Middle frontal gyrus (tissue), 1 donor: ENCODE results near the gene TTF2.
"Not testable (repeated sequence)": the region's sequence is repeated elsewhere in the genome, so short reads cannot be mapped to it uniquely, and the experiment has no call there.

Experiments used
- DNase-seq: peaks from one replicate; pipeline ENCODE4 v3.0.0-alpha.2; 2015; ENCODE audit warnings: low spot score; ENCODE audit errors: extremely low spot score

The TTF2 gene

GRCh38 chr1:117119144-117119543 is 59.0 kb downstream of the TTF2 start:
- not testable (repeated sequence) for DNase-seq

- no peak for DNase-seq
Measured at GRCh38 chr1:117120774-117121588, 60.9 kb downstream of the TTF2 start.

DNA sequence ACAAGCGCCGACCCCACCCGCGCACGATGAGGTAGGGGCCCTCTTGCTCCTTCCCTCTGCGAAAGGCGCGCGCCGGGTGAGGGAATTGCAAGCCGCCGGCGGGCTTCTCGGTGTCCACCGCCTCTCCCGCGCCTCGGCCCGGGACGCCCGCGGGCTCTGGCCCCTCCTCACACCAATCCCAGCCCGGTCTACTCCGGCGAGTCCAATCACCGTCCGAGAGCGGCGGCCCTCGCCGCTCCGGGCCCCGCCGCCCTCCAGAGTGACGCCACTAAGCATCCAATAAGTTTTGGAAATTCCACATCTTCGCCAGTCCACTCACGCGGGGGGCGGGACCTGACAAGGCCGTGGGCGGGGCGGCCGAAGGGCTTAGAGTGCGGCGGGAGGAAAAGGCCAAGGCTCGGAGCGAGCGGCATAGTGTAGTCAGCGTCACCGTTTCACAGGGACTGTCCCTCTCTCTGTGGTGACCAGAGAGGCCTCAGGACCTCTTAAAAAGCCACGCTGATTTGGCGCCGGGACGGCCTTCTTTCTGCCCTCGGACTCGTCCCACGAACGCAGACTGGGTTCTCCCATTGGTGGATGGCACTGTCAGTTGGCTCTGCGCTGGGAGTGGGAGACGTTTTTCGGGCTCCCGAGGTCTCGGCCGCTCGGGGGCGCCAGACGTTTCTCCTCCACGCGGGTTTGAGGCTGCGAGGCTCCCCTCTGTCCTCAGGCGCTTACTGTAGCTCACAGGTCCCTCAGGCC is 61.6 kb downstream of the TTF2 start, which contains the start of gene TRIM45:
Gene TRIM45, minus strand, starts transcription at position 161 of the 741 bp plus-strand sequence. CDS start 548 bp downstream, outside the sequence.
- peak; percentile 94 for DNase-seq

- DNase-seq, result no peak
Measured at GRCh38 chr1:117122330-117123025, 62.4 kb downstream of the TTF2 start.

DNA sequence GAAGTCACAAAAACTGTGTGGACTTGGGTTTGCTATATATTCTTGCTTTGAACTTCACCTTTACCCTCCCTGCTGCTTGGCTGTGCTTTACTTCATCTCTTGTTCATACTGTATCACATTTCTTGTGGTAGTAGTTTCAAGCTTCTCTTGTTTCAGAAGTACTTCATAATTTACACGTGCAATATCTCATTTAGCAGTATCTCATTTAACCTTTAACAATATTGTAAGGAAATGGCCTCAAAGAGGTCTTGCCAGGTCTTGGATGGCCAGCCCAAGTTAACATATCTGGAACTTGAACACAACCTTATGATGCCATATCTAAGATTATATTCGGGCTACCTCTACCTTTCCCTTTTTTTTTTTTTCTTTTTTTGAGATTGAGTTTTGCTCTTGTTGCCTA is 63.1 kb downstream of the TTF2 start:
- DNase-seq, result no peak

GRCh38 chr1:117124661-117125060 is 64.5 kb downstream of the TTF2 start:
- no peak for DNase-seq

DNA sequence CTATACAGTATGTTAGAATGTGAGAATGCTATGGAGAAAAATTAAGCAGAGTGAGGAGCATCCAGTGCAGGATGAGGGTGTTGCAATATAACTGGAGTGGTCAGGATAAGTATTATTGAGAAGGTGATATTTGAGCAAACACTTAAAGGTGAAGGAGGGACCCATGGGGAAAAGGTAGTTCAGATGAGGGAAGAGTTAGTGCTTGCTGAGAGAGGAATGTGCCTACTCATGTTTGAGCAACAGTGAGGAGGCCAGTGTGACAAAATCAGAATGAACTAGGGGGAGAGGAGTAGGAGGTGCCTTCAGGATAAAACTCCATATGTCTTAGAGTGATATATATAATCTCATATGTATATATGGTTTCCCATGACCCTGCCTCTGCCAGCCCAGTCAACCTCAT is 67.7 kb downstream of the TTF2 start:
- DNase-seq, result no peak

- peak; percentile 37 for DNase-seq
Measured at GRCh38 chr1:117128323-117129079, 68.4 kb downstream of the TTF2 start.

DNA sequence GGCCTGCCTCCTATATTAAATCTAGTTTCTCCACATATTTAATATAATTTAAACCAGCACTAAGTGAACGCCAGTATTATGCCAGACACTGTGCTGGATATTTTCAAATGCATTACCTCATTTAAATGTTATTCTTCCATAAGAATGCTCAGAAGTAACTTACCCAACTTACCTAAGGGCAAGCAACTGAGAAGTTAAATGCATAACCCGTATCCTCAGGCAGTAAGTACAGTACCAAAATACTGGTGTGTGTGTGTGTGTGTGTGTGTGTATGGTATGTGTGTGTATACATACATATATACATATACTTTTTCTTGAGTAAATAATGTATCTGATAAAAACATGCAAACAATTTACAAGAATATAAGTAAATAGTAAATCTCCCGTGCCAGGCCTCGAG is 70.4 kb downstream of the TTF2 start:
- DNase-seq, result no peak

- DNase-seq, result no peak
Measured at GRCh38 chr1:117135329-117135728, 75.2 kb downstream of the TTF2 start.

GRCh38 chr1:117136749-117137148 is 76.6 kb downstream of the TTF2 start:
- no peak for DNase-seq

DNA sequence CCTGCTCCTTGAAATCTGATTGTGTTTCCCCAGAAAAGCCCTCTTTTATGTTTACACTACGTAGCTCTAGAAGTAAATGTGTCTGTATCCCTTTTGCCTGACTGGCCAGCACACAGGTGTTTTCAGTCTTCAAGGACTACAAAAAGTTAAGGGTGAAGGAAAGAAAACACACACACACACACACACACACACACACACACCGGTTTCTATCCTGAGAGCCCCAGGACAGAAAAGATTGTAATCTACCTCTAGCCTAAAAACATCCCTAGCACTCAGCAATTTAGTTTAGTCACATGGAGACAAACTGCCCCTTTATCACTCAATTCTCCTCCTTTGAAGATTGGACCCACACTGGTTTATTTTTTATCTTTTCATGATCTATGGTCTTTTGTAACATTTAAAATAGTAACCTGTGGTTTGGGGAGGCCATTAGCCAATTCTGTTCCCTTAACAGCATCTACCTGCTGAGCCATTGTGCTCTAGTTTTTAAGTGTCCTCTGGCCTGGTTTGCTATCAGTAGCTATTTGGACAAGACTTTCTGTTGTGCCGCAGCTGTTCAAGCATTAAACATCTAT is 77.2 kb downstream of the TTF2 start:
- no peak for DNase-seq

- DNase-seq, result no peak
Measured at GRCh38 chr1:117138106-117138505, 78.0 kb downstream of the TTF2 start.

DNA sequence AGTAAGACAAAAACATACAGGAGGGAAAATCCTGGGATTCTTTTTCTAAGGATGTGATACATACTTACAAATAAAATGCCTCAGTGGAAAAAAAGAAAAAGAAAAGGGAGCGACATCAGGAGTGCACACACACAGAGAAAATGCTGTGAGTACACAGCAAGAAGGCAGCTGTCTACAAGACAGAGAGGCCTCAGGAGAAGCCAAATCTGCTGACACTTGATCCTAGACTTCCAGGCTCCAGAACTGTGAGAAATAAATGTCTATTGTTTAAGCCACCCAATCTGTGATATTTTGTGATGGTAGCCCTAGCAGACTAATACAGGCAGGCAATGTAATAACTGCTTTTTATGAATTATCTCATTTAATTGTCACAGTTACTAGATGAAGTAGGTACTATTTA is 78.4 kb downstream of the TTF2 start:
- no peak for DNase-seq

- no peak for DNase-seq
Measured at GRCh38 chr1:117142200-117142599, 82.1 kb downstream of the TTF2 start.

DNA sequence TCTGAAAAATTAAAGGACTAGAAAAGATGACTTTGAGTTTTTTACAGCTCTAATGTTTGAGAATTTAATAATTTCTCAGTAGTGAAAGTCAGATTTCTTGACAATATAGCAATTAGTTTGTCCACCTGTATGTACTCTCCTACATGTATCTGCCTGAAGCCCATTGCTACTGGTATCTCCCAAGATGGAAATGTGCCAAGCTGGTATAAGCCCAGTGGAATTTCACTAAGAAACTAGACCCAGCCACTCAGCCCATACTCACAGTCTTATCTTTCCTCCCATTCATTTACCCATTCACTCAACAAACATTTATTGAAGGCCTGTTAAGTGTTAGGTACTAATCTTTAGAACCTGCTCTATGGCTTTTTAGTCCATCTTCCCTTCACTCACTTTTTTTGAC is 83.0 kb downstream of the TTF2 start:
- no peak for DNase-seq

DNA sequence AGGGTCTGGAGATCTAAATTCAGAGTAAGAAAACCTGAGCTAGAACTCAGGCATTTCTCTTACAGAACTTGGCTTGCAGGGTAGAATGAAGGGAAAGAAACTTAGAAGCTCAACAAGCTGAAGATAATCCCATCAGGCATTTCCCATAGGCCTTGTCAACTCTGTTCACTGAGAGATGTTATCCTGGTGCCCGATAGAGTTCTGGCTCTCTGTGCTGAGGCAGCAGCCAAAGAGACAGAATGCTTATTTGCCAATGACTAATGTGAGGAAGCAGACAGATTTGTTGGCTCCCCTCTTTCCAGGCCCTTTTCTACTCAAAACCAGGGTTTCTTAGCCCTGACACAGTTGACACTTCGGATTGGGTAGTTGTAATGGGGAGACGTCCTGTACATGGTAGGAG is 83.7 kb downstream of the TTF2 start:
- no peak for DNase-seq

GRCh38 chr1:117146072-117146471 is 85.9 kb downstream of the TTF2 start:
- no peak for DNase-seq

DNA sequence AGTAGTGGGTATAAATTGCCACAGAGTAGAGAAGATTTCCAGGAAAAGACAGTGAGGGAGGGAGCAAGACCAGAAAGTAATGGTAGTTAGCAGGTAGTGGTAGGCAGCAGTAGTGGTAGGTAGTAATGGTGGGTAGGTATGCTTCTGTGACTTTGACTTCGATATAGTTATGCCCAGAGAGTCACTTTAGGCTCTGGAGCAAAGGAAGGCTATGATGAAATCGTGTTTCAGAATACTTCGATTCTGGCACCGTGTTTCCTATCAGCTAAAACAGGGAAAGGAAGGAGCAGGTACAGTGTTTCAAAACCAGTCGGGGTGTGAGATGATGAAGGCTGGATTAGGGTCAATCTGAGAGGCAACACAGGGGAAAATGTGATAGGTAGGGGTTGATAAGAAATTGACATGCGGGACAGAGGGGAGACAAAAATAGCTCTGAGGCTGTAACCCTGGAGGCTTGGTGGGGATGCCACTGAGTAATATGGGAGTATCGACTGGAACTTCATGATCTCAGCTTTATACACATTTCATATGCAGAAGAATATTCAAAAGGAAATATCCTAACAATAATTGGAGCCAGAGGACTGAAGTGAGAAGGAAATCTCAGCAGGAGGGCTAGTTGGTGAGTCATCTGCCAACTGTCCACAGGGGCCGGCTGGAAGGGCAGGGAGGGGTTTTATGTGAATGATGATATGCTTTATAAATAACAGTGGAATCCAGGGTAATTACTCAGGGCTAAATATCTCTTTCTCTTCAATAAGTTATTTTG is 86.6 kb downstream of the TTF2 start:
- no peak for DNase-seq

GRCh38 chr1:117147341-117147831 is 87.3 kb downstream of the TTF2 start:
- DNase-seq, result no peak
